K562 (cell line): ENCODE results near the gene ISG20. TPM values are rescaled to one million over a fixed set of nuclear protein-coding genes. Genes with fewer than 3 reads are reported as not detected.
A peak's percentile ranks its signal among the peaks of the same experiment; 100 is the strongest.

Source experiments
- ATAC-seq: fragments of 200-7000 bp; cut with Tn5 transposase; 3 replicates; pipeline ENCODE4 v1.9.1; 2020; ENCODE audit warnings: moderate library complexity
- BruUV-seq: library from RNA; stranded (reverse); fragments of 400-500 nt; replicated peaks from 2 replicates; lab custom pipeline; 2021; lab: Mats Ljungman, UMichigan
- CTCF ChIA-PET: fragments of 300-600 bp; formaldehyde crosslinking; extraction: SDS; loops from one replicate; lab custom pipeline; 2021; ENCODE audit warnings: low intra/inter-chr PET ratio; lab: Yijun Ruan, JAX
- POLR2A ChIA-PET: fragments of 300-600, 350-650 bp; sonication (Branson Sonifier 250); formaldehyde crosslinking; extraction: SDS; loops from one replicate; lab custom pipeline; 2021; ENCODE audit warnings: antibody characterized with exemption, inconsistent platforms; lab: Yijun Ruan, JAX
- DNase-seq, 4 experiments: peaks; one replicate each; pipeline versions ENCODE4 v3.0.0 to v3.0.0-alpha.2; 2011 to 2018; ENCODE audit warnings: low spot score in 3 of 4, mixed read lengths in 3 of 4; ENCODE audit errors: extremely low read depth in 1 of 4
- FAIRE-seq: peaks from 2 replicates; lab custom pipeline; 2011; peaks lifted over from hg19 to GRCh38; lab: Jason Lieb, UNC
- H2AFZ ChIP-seq: 2 replicates; pipeline ENCODE4 v1.6.0; 2011; ENCODE audit warnings: low read depth, low read length, control low read depth, inconsistent platforms
- H3K27ac ChIP-seq: fragments of 200-600 bp; 3 replicates; pipeline ENCODE4 v1.8.0; 2011; ENCODE audit warnings: low read depth, mild to moderate bottlenecking, control low read depth, inconsistent platforms, low read length, moderate library complexity, mixed read lengths; ENCODE audit errors: extremely low read depth
- H3K27me3 ChIP-seq, 2 experiments: fragments of 300-600 bp in 1 of 2; 2 replicates in 1 of 2; 3 replicates in 1 of 2; pipeline versions ENCODE4 v1.6.0 to v1.8.0; 2011; ENCODE audit warnings: inconsistent platforms in 2 of 2, low read length in 2 of 2, mild to moderate bottlenecking in 1 of 2, mixed read lengths in 1 of 2, moderate library complexity in 1 of 2; ENCODE audit not compliant: control insufficient read depth in 2 of 2, insufficient read depth in 2 of 2
- H3K36me3 ChIP-seq: fragments of 300-600 bp; 3 replicates; pipeline ENCODE4 v1.8.0; 2011; ENCODE audit warnings: mild to moderate bottlenecking, low read length, inconsistent platforms; ENCODE audit not compliant: control insufficient read depth, insufficient read depth
- H3K4me1 ChIP-seq, 2 experiments: fragments of 200-600 bp in 1 of 2; replicated peaks in 1 of 2; 2 replicates in 1 of 2; 3 replicates in 1 of 2; pipeline versions ENCODE4 v1.5.1 to v1.8.0; 2011; ENCODE audit warnings: inconsistent platforms in 2 of 2, low read length in 2 of 2, mild to moderate bottlenecking in 1 of 2, mixed read lengths in 1 of 2, moderate library complexity in 1 of 2; ENCODE audit not compliant: control insufficient read depth in 2 of 2, insufficient read depth in 2 of 2
- H3K4me2 ChIP-seq: 2 replicates; pipeline ENCODE4 v1.6.1; 2011; ENCODE audit warnings: low read length, control low read depth, inconsistent platforms, mixed read lengths; ENCODE audit not compliant: insufficient read depth
- H3K4me3 ChIP-seq: fragments of 200-600 bp; sonication (generic), shearing (Covaris generic); 2 replicates; pipeline ENCODE4 v1.5.1; 2016; ENCODE audit warnings: control low read depth, inconsistent platforms
- H3K79me2 ChIP-seq: fragments of 200-600 bp; 3 replicates; pipeline ENCODE4 v1.8.0; 2011; ENCODE audit warnings: low read length, inconsistent platforms; ENCODE audit not compliant: control insufficient read depth, insufficient read depth
- H3K9ac ChIP-seq, 2 experiments: 2 replicates each; pipeline versions ENCODE4 v1.6.0 to v1.6.1; 2011; ENCODE audit warnings: low read depth in 2 of 2, low read length in 2 of 2, control low read depth in 1 of 2, inconsistent platforms in 1 of 2, mild to moderate bottlenecking in 1 of 2, mixed read lengths in 1 of 2; ENCODE audit not compliant: insufficient read depth in 1 of 2
- H3K9me1 ChIP-seq: one replicate; pipeline ENCODE4 v1.6.0; 2011; ENCODE audit warnings: inconsistent platforms, mild to moderate bottlenecking, low read length, moderate library complexity; ENCODE audit not compliant: control insufficient read depth, insufficient read depth
- H3K9me3 ChIP-seq: replicated peaks from 2 replicates; pipeline ENCODE4 v1.5.1; 2011; ENCODE audit warnings: low read depth, low read length, inconsistent platforms; ENCODE audit not compliant: control insufficient read depth, insufficient read depth
- H4K20me1 ChIP-seq: replicated peaks from 2 replicates; pipeline ENCODE4 v1.6.1; 2011; ENCODE audit warnings: low read length, inconsistent platforms, mixed read lengths; ENCODE audit not compliant: control insufficient read depth, insufficient read depth
- RBM25 ChIP-seq: fragments of 200-400 bp; formaldehyde crosslinking; IDR thresholded peaks from 2 replicates; pipeline ENCODE4 v1.6.1; 2018; ENCODE audit warnings: low read length, low read depth, moderate library complexity; ENCODE audit not compliant: severe bottlenecking
- TCF3 ChIP-seq: sonication (generic); formaldehyde crosslinking; IDR thresholded peaks from 2 replicates; pipeline ENCODE4 v1.4.0; 2020; ENCODE audit warnings: mild to moderate bottlenecking, missing genetic modification reagents
- ZNF57 ChIP-seq: fragments of 450-650 bp; formaldehyde crosslinking; IDR thresholded peaks from 2 replicates; pipeline ENCODE4 v1.4.0; 2020; ENCODE audit warnings: mild to moderate bottlenecking, moderate library complexity
- WGBS: fragments of 100-300 bp; shearing (Covaris generic); methylation state at CpG from one replicate; pipeline ENCODE4 v1.1.6; 2016; ENCODE audit warnings: low coverage, mixed read lengths; ENCODE audit not compliant: insufficient coverage; ENCODE audit errors: missing lambda C conversion rate; 5-methylcytosine and 5-hydroxymethylcytosine counted together
- in situ Hi-C: fragments of 300-500 bp; cut with MboI; formaldehyde crosslinking; loops from 4 replicates; pipeline ENCODE4 v1.15.0; 2018; ENCODE audit warnings: inconsistent platforms, mixed read lengths
- intact Hi-C: fragments of 100-400 bp; cut with micrococcal nuclease; formaldehyde crosslinking; loops from 2 replicates; pipeline ENCODE4 v1.14.2; 2022
- polyA plus RNA-seq, 8 experiments: library from polyadenylated mRNA; depleted of rRNA in 4 of 8; stranded (reverse) in 5 of 8; unstranded in 3 of 8; fragments of >200 nt; fragmentation: Nextera tagmentation in 2 of 8; fragmentation: Illumina TruSeq in 1 of 8; extraction: Ambion mirVana in 2 of 8; extraction: Trizol in 1 of 8; gene quantifications; 2 replicates each; pipeline versions ENCODE4 v1.2.1 to v1.2.3, GENCODE V29; 2011 to 2014; ENCODE audit warnings: inconsistent platforms in 1 of 8, missing spikeins in 1 of 8
- total RNA-seq, 7 experiments: library from RNA; depleted of rRNA in 6 of 7; stranded (reverse); fragments of >200 nt in 6 of 7; fragmentation: Illumina TruSeq in 2 of 7; extraction: Trizol in 2 of 7; gene quantifications; 2 replicates each; pipeline versions ENCODE4 v1.2.1 to v1.2.3, GENCODE V29; 2011 to 2021; ENCODE audit warnings: low replicate concordance in 1 of 7
- TF ChIP-seq, protein P1 (sequence below), 2 experiments: fragments of 150-350 bp in 1 of 2; IDR thresholded peaks; 2 replicates each; pipeline ENCODE4 v1.6.1; 2012 to 2016; ENCODE audit warnings: low read depth in 2 of 2, low read length in 2 of 2, mild to moderate bottlenecking in 1 of 2, moderate library complexity in 1 of 2

The ISG20 gene
- total and polyA plus RNA-seq, 9 of the 15 experiments (the other 6 are each of a cell fraction or from before 2014, with no cell fraction given), result 0.06 to 2.1 (median 1.00) TPM

DNA sequence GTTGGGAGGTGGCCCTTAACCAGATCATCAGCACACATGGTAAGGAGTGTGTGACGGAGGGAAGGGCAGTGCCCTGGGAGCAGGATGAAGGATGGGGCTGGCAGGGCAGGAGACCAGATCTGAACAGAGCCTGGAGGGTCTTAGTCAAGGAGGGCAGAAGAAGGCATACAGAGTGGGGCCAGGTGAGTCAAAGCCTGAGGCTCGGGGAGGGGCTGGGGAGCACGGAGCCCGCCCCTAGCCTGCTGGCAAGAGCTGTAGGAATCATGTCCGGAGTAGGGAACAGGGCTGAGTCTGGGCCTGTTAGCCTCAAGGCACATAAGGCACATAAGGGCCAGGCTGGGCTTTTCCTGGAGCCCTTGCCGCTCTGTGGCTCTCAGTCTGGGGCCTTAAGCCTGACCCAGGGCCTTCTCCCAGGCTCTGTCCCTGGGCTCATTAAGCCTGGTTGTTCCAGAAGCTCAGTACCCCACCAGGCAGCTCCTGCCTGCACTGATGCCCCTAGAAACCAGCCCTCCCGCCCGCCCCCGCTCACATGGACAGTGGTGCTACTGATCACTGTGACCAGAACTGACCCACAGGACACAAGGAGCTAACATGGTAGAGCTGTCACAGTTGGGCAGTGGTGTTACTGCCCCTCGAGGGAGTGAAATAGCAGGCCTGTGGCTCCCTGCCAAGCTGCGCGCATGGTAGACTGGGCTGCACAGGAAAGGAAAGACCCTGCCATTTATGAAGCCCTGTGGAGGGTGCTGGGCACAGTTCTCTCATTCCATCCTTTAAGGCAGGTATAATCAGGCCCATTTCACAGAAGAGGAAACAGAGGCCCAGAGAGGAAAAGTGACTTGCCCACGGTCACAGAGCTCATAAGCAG, 14.6 kb downstream of the ISG20 start:
- H3K4me1 ChIP-seq, result no peaks in the 10 kb centered on the region
- H3K4me3 ChIP-seq, result no peak overlapping the region
- no peak overlapping the region for H2AFZ ChIP-seq
- no peaks in the 10 kb centered on the region for H3K9me3 ChIP-seq
- H3K36me3 ChIP-seq, result no peaks in the 10 kb centered on the region
- no peak overlapping the region for H3K27ac ChIP-seq
- ATAC-seq (no peak), DNase-seq (no peak), FAIRE-seq (no peak)
- no peak overlapping the region for H3K9ac ChIP-seq
- no peaks in the 10 kb centered on the region for H3K9me1 ChIP-seq
- intact Hi-C loops (no loop called here), in situ Hi-C loops (no loop called here)
- ChIA-PET POLR2A (interaction anchor here (0.6 to 1.5 kb wide), 2 partner anchors 29 to 137 kb away, joined by 3 read pairs; no protein-coding TSS in a partner anchor), CTCF (no interaction called here)
- BruUV-seq, result no TSS peak
- WGBS, result 14% methylated on average over 10 of the region's 13 CpGs
- H3K79me2 ChIP-seq, result no peaks in the 10 kb centered on the region
- no peak overlapping the region for H3K4me2 ChIP-seq
- TF ChIP-seq TCF3 (CRISPR knock-in tag), result no peak
- TF ChIP-seq, protein P1, sequence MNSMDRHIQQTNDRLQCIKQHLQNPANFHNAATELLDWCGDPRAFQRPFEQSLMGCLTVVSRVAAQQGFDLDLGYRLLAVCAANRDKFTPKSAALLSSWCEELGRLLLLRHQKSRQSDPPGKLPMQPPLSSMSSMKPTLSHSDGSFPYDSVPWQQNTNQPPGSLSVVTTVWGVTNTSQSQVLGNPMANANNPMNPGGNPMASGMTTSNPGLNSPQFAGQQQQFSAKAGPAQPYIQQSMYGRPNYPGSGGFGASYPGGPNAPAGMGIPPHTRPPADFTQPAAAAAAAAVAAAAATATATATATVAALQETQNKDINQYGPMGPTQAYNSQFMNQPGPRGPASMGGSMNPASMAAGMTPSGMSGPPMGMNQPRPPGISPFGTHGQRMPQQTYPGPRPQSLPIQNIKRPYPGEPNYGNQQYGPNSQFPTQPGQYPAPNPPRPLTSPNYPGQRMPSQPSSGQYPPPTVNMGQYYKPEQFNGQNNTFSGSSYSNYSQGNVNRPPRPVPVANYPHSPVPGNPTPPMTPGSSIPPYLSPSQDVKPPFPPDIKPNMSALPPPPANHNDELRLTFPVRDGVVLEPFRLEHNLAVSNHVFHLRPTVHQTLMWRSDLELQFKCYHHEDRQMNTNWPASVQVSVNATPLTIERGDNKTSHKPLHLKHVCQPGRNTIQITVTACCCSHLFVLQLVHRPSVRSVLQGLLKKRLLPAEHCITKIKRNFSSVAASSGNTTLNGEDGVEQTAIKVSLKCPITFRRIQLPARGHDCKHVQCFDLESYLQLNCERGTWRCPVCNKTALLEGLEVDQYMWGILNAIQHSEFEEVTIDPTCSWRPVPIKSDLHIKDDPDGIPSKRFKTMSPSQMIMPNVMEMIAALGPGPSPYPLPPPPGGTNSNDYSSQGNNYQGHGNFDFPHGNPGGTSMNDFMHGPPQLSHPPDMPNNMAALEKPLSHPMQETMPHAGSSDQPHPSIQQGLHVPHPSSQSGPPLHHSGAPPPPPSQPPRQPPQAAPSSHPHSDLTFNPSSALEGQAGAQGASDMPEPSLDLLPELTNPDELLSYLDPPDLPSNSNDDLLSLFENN (IDR thresholded peaks at IDR 0.05; ENCODE audit: low read depth in 2 of 2, low read length in 2 of 2), result no peak
- peak; percentile 74 for TF ChIP-seq RBM25
- TF ChIP-seq ZNF57 (CRISPR knock-in tag), result no peak
- peaks cover 14 to 70% of the 10 kb centered on the region in 2 experiments; a peak in 4 of 5 replicates for H3K27me3 ChIP-seq
- peaks cover 3% of the 10 kb centered on the region; the same call in 1 of the 2 replicates for H4K20me1 ChIP-seq
